ENCODE results near the gene SETD3. TPM values are rescaled to one million over a fixed set of nuclear protein-coding genes. Genes with fewer than 3 reads are reported as not detected.

The SETD3 gene
- total and polyA plus RNA-seq, 2 donors (not counting 1 experiment from before 2014, with no cell fraction given) = 11.0 to 32.1 TPM

DNA sequence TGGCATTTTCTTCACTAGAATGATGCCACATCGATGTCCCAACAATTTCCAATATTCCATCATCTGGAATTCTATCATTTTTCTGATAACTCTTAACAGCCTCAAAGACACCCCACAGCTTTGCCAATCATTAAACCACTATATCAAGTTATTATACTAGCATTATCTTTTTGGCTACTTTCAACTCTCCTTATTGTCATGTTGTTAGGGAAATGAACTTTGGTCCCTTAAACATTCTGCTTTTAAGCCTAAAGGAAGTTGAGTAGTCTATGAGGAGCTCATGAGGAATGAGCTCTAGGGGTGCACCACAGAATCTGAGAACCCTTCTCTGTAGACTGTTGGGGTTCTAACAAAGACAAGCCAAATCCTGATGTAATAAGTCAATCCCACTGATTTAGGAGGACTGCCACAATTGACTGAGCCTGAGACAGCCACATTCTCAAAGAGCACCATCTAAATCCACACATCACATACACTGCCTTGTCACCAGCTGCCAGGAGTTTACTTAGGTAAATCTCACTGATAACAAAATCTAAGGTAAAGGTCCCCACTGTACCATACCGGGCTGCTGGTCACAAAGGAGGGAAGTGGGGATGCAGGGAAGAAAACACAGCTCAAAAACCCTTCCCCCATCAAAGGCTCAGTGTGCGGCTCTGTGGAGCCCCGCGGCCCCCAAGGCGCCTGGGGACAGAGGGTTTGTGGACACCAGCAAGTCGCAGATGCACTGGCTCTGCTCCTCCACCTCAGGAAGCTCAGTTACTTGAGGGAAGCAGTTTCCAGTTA lies 58.2 kb downstream of the SETD3 start:
- WGBS (ENCODE audit: insufficient coverage) = 100% methylated on average over 2 of the region's 7 CpGs
- no peak overlapping the region for H3K27ac Mint-ChIP-seq
- ChIA-PET CTCF (no interaction called here), POLR2A (no interaction called here)
- no peak overlapping the region for H3K4me2 ChIP-seq (replicated peaks; ENCODE audit: low read depth, low read length, poor library complexity, severe bottlenecking)
- H3K4me3 ChIP-seq (ENCODE audit: control extremely low read depth in 1 of 5, extremely low read depth in 1 of 5, insufficient read depth in 1 of 5, low read depth in 2 of 5, low read length in 4 of 5) = no peak overlapping the region
- ATAC-seq (ENCODE audit: low read depth) (no peak), DNase-seq (no peak)
- intact Hi-C loops (cut with micrococcal nuclease) = no loop called here
- no peak overlapping the region for H3K27ac ChIP-seq (ENCODE audit: low read length in 2 of 2)
- H3K4me3 Mint-ChIP-seq = no peak overlapping the region
- no peaks in the 10 kb centered on the region for H3K9me3 Mint-ChIP-seq (ENCODE audit: insufficient read depth)
- no peaks in the 10 kb centered on the region for H3K27me3 ChIP-seq (replicated peaks in 1 of 4; ENCODE audit: control extremely low read depth in 1 of 4, control insufficient read depth in 3 of 4, insufficient read depth in 4 of 4, low read length in 3 of 4)
- no peaks in the 10 kb centered on the region for H3K27me3 Mint-ChIP-seq
- H3K79me2 ChIP-seq (ENCODE audit: control insufficient read depth, insufficient read depth, low read length) = peaks cover 3% of the 10 kb centered on the region
- H3K4me1 Mint-ChIP-seq = peaks cover 26% of the 10 kb centered on the region
- no peak overlapping the region for H2AFZ ChIP-seq (ENCODE audit: insufficient read depth, low read depth, low read length, poor library complexity, severe bottlenecking)
- no peaks in the 10 kb centered on the region for H3K9me3 ChIP-seq (ENCODE audit: control extremely low read depth in 1 of 3, control insufficient read depth in 2 of 3, insufficient read depth in 1 of 3, low read length in 2 of 3)
- no peaks in the 10 kb centered on the region for H4K20me1 ChIP-seq (ENCODE audit: control insufficient read depth, insufficient read depth, low read length, poor library complexity, severe bottlenecking)
- no peak for TF ChIP-seq EZH2 (IDR thresholded peaks at IDR 0.05; ENCODE audit: borderline replicate concordance, insufficient read depth, low read depth, low read length, poor library complexity, severe bottlenecking)
- TF ChIP-seq, protein P1, sequence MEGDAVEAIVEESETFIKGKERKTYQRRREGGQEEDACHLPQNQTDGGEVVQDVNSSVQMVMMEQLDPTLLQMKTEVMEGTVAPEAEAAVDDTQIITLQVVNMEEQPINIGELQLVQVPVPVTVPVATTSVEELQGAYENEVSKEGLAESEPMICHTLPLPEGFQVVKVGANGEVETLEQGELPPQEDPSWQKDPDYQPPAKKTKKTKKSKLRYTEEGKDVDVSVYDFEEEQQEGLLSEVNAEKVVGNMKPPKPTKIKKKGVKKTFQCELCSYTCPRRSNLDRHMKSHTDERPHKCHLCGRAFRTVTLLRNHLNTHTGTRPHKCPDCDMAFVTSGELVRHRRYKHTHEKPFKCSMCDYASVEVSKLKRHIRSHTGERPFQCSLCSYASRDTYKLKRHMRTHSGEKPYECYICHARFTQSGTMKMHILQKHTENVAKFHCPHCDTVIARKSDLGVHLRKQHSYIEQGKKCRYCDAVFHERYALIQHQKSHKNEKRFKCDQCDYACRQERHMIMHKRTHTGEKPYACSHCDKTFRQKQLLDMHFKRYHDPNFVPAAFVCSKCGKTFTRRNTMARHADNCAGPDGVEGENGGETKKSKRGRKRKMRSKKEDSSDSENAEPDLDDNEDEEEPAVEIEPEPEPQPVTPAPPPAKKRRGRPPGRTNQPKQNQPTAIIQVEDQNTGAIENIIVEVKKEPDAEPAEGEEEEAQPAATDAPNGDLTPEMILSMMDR (IDR thresholded peaks at IDR 0.05) = no peak
- H3K9ac ChIP-seq (ENCODE audit: low read length) = no peak overlapping the region
- H3K4me1 ChIP-seq (ENCODE audit: control insufficient read depth in 2 of 2, insufficient read depth in 2 of 2, low read length in 2 of 2) = peaks cover 10 to 12% of the 10 kb centered on the region in 2 donors
- H3K36me3 ChIP-seq (replicated peaks in 1 of 2; ENCODE audit: control extremely low read depth in 1 of 2, control insufficient read depth in 1 of 2, extremely low read depth in 1 of 2, insufficient read depth in 2 of 2, low read length in 1 of 2) = no peaks in the 10 kb centered on the region

DNA sequence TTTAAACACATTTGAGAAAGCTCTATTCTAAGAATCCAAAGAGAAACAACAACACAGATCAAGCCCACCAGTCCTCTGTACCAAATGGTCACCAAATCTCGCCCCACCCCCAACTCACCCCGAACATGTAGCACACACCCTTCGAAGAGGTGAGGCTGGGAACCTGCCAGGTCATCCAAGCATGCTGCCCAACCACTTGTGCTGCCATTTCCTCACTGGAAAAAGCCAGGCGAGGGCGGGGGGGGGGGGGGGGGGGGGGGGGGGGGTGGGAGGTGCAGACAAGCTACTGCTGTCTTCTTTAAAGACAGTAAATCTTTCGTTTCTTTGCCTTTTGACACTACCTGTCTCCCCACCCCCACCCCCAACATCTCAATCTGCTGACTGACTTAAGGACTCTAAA lies 59.9 kb downstream of the SETD3 start:
- ATAC-seq (ENCODE audit: low read depth) (no peak), DNase-seq (peak; percentile 24)
- no peaks in the 10 kb centered on the region for H3K9me3 ChIP-seq (ENCODE audit: control extremely low read depth in 1 of 3, control insufficient read depth in 2 of 3, insufficient read depth in 1 of 3, low read length in 2 of 3)
- POLR2A ChIA-PET = no interaction called here
- Mint-ChIP-seq H3K9me3 (ENCODE audit: insufficient read depth) (no peaks in the 10 kb centered on the region), H3K27me3 (no peaks in the 10 kb centered on the region), H3K4me3 (no peak overlapping the region), H3K27ac (no peak overlapping the region), H3K4me1 (peaks cover 20% of the 10 kb centered on the region)
- peaks cover 3% of the 10 kb centered on the region for H3K79me2 ChIP-seq (ENCODE audit: control insufficient read depth, insufficient read depth, low read length)
- H4K20me1 ChIP-seq (ENCODE audit: control insufficient read depth, insufficient read depth, low read length, poor library complexity, severe bottlenecking) = no peaks in the 10 kb centered on the region
- whole genome bisulfite sequencing (ENCODE audit: insufficient coverage) = 100% methylated on average over 1 of the region's 6 CpGs
- no peak overlapping the region for H3K9ac ChIP-seq (ENCODE audit: low read length)
- TF ChIP-seq EZH2 (IDR thresholded peaks at IDR 0.05; ENCODE audit: borderline replicate concordance, insufficient read depth, low read depth, low read length, poor library complexity, severe bottlenecking) = no peak
- TF ChIP-seq, protein P1 (IDR thresholded peaks at IDR 0.05) = no peak
- peaks cover 10 to 12% of the 10 kb centered on the region in 2 donors for H3K4me1 ChIP-seq (ENCODE audit: control insufficient read depth in 2 of 2, insufficient read depth in 2 of 2, low read length in 2 of 2)
- H2AFZ ChIP-seq (ENCODE audit: insufficient read depth, low read depth, low read length, poor library complexity, severe bottlenecking) = no peak overlapping the region
- no peak overlapping the region for H3K27ac ChIP-seq (ENCODE audit: low read length in 2 of 2)
- H3K4me3 ChIP-seq (ENCODE audit: control extremely low read depth in 1 of 5, extremely low read depth in 1 of 5, insufficient read depth in 1 of 5, low read depth in 2 of 5, low read length in 4 of 5) = no peak overlapping the region
- H3K4me2 ChIP-seq (replicated peaks; ENCODE audit: low read depth, low read length, poor library complexity, severe bottlenecking) = no peak overlapping the region
- intact Hi-C loops (cut with micrococcal nuclease) = no loop called here
- no peaks in the 10 kb centered on the region for H3K27me3 ChIP-seq (replicated peaks in 1 of 4; ENCODE audit: control extremely low read depth in 1 of 4, control insufficient read depth in 3 of 4, insufficient read depth in 4 of 4, low read length in 3 of 4)
- H3K36me3 ChIP-seq (replicated peaks in 1 of 2; ENCODE audit: control extremely low read depth in 1 of 2, control insufficient read depth in 1 of 2, extremely low read depth in 1 of 2, insufficient read depth in 2 of 2, low read length in 1 of 2) = peaks cover 0 to 2% of the 10 kb centered on the region in 2 experiments
- CTCF ChIA-PET = interaction anchor here (0.5 to 1.0 kb wide), 2 partner anchors 27 to 210 kb away, joined by 3 read pairs; no protein-coding TSS in a partner anchor
